ENCODE results near the gene SLC11A2.

GRCh38 chr12:51047655-51048540 is 21.7 kb upstream of the SLC11A2 start, which contains the start of gene LETMD1:
- TF ChIP-seq, protein P1, sequence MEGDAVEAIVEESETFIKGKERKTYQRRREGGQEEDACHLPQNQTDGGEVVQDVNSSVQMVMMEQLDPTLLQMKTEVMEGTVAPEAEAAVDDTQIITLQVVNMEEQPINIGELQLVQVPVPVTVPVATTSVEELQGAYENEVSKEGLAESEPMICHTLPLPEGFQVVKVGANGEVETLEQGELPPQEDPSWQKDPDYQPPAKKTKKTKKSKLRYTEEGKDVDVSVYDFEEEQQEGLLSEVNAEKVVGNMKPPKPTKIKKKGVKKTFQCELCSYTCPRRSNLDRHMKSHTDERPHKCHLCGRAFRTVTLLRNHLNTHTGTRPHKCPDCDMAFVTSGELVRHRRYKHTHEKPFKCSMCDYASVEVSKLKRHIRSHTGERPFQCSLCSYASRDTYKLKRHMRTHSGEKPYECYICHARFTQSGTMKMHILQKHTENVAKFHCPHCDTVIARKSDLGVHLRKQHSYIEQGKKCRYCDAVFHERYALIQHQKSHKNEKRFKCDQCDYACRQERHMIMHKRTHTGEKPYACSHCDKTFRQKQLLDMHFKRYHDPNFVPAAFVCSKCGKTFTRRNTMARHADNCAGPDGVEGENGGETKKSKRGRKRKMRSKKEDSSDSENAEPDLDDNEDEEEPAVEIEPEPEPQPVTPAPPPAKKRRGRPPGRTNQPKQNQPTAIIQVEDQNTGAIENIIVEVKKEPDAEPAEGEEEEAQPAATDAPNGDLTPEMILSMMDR (optimal IDR thresholded peaks at IDR 0.05 in 1 of 3, IDR thresholded peaks at IDR 0.05 in 1 of 3, conservative IDR thresholded peaks at IDR 0.05 in 1 of 3; ENCODE audit: extremely low read depth in 1 of 3, insufficient read depth in 2 of 3, low read length in 3 of 3) = peak; percentile 88 to 92 (median 92)
- TF ChIP-seq EZH2 (IDR thresholded peaks at IDR 0.05; ENCODE audit: low read length) = no peak
